Measurements from ENCODE around the gene CREB3L1.

DNA sequence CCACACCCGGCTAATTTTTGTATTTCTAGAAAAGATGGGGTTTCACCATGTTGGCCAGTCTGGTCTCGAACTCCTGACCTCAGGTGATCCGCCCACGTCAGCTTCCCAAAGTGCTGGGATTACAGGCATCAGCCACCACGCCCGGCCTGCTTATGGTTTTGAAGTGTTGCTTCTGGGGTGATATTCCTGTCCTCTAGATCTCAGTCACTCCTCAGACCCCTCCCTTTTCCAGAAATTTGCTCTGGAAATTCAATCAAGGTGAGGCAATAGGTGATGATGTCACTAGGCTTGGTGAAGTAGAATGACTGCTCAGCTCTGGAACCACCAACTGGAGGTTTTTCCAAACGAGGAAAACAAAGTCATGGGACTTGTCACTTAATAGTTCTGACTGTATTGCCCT is 36.6 kb upstream of the CREB3L1 start:
- no peak for TF ChIP-seq ESRRG (CRISPR knock-in tag; IDR thresholded peaks at IDR 0.05)
- TF ChIP-seq, protein P1, sequence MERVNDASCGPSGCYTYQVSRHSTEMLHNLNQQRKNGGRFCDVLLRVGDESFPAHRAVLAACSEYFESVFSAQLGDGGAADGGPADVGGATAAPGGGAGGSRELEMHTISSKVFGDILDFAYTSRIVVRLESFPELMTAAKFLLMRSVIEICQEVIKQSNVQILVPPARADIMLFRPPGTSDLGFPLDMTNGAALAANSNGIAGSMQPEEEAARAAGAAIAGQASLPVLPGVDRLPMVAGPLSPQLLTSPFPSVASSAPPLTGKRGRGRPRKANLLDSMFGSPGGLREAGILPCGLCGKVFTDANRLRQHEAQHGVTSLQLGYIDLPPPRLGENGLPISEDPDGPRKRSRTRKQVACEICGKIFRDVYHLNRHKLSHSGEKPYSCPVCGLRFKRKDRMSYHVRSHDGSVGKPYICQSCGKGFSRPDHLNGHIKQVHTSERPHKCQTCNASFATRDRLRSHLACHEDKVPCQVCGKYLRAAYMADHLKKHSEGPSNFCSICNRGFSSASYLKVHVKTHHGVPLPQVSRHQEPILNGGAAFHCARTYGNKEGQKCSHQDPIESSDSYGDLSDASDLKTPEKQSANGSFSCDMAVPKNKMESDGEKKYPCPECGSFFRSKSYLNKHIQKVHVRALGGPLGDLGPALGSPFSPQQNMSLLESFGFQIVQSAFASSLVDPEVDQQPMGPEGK (CRISPR knock-in tag; IDR thresholded peaks at IDR 0.05; ENCODE audit: borderline replicate concordance): no peak
- TF ChIP-seq PPARA (CRISPR knock-in tag; IDR thresholded peaks at IDR 0.05; ENCODE audit: borderline replicate concordance): no peak
- TF ChIP-seq RARB (CRISPR knock-in tag; IDR thresholded peaks at IDR 0.05): no peak
- no peak for TF ChIP-seq BACH2 (CRISPR knock-in tag; IDR thresholded peaks at IDR 0.05; ENCODE audit: borderline replicate concordance)
- no peak for TF ChIP-seq SNAI2 (CRISPR knock-in tag; IDR thresholded peaks at IDR 0.05)
- no peak for TF ChIP-seq ARNTL (CRISPR knock-in tag; IDR thresholded peaks at IDR 0.05; ENCODE audit: borderline replicate concordance, low read depth)
- no peak for TF ChIP-seq ZFP3 (CRISPR knock-in tag; IDR thresholded peaks at IDR 0.05)
- no peak for TF ChIP-seq TOX (CRISPR knock-in tag; IDR thresholded peaks at IDR 0.05; ENCODE audit: borderline replicate concordance)

Measured in SK-N-SH treated with all-trans-retinoic acid at 6 μM for 48 hours (cell line).